Esophagus muscularis mucosa (tissue), 4 donors: ENCODE results near the gene STK32B.

Experiments used
- CTCF ChIP-seq, 3 experiments: fragments of 200-600 bp in 2 of 3; fragments of 450-650 bp in 1 of 3; sonication (generic) in 2 of 3; IDR thresholded peaks; one replicate each; pipeline ENCODE4 v1.5.1; 2017 to 2019; ENCODE audit warnings: antibody characterized with exemption in 3 of 3, mild to moderate bottlenecking in 2 of 3, moderate library complexity in 1 of 3
- EP300 ChIP-seq: sonication (generic); formaldehyde crosslinking; IDR thresholded peaks from one replicate; pipeline ENCODE4 v1.6.1; 2017; ENCODE audit warnings: antibody characterized with exemption
- POLR2A ChIP-seq: fragments of 450-650 bp; IDR thresholded peaks from one replicate; pipeline ENCODE4 v1.6.1; 2017; ENCODE audit warnings: antibody characterized with exemption, moderate library complexity, mild to moderate bottlenecking, low read depth
- POLR2AphosphoS5 ChIP-seq, 2 donors: sonication (generic); formaldehyde crosslinking; IDR thresholded peaks; one replicate each; pipeline ENCODE4 v1.6.1; 2017; ENCODE audit warnings: antibody characterized with exemption in 2 of 2

DNA sequence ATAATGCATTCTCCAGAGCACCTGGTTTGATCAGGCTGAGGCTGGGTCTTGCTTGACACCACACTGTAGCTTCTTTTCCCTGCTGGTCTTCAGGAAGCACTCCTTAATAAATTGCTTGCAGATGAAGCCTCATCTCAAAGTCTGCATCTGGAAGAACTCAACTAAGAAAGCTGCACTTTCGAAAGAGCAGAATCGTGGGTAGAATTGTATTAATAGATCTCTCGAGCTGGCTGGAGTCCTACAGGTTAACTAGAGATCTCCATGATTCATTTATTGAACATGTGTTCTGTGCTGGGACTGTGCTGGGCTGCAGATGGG is 152.7 kb downstream of the STK32B start:
- TF ChIP-seq CTCF (IDR thresholded peaks at IDR 0.05) (no peak), POLR2A (no peak), EP300 (no peak), POLR2AphosphoS5 (IDR thresholded peaks at IDR 0.05) (no peak)
